ENCODE results near the gene ALG2.

The ALG2 gene

GRCh38 chr9:99230206-99230605, 8.5 kb upstream of the ALG2 start (continued):
- TF ChIP-seq ZNF548 (tag by site-specific recombination; IDR thresholded peaks at IDR 0.05) (no peak), ZBTB49 (tag by site-specific recombination; IDR thresholded peaks at IDR 0.05; ENCODE audit: low read depth) (no peak), ZNF146 (tag by site-specific recombination; IDR thresholded peaks at IDR 0.05) (no peak)

GRCh38 chr9:99226054-99226453, 4.3 kb upstream of the ALG2 start:
- Histone ChIP-seq H3K27ac (ENCODE audit: extremely low read depth, low read depth, low read length) (no peak overlapping the region), H3K4me1 (ENCODE audit: control insufficient read depth, insufficient read depth, low read length) (peaks cover 3% of the 10 kb centered on the region; the same call in 1 of the 2 replicates), H3K9me3 (ENCODE audit: control insufficient read depth, insufficient read depth, low read depth, low read length) (no peaks in the 10 kb centered on the region), H3K36me3 (ENCODE audit: control insufficient read depth in 2 of 2, insufficient read depth in 1 of 2, low read length in 2 of 2) (peaks cover 19 to 68% of the 10 kb centered on the region in 2 experiments; a peak in 2 of 3 replicates), H3K4me3 (ENCODE audit: low read depth, low read length) (no peak overlapping the region)
- POLR2A ChIA-PET, result no interaction called here
- TF ChIP-seq GLIS2 (tag by site-specific recombination; IDR thresholded peaks at IDR 0.05), result no peak
- TF ChIP-seq ZNF558 (tag by site-specific recombination; IDR thresholded peaks at IDR 0.05), result no peak
- TF ChIP-seq ZNF776 (tag by site-specific recombination; IDR thresholded peaks at IDR 0.05; ENCODE audit: borderline replicate concordance), result no peak
- TF ChIP-seq MYNN (tag by site-specific recombination; IDR thresholded peaks at IDR 0.05; ENCODE audit: borderline replicate concordance), result no peak
- TF ChIP-seq ZBTB20 (tag by site-specific recombination; IDR thresholded peaks at IDR 0.05), result no peak
- no peak for TF ChIP-seq SCRT1 (tag by site-specific recombination; IDR thresholded peaks at IDR 0.05; ENCODE audit: borderline replicate concordance)
- no peak for TF ChIP-seq ZNF354C (tag by site-specific recombination; IDR thresholded peaks at IDR 0.05; ENCODE audit: borderline replicate concordance, low read depth)
- TF ChIP-seq ZNF114 (tag by site-specific recombination; IDR thresholded peaks at IDR 0.05), result no peak
- TF ChIP-seq BCL6B (tag by site-specific recombination; IDR thresholded peaks at IDR 0.05), result no peak
- no peak for TF ChIP-seq ZNF623 (tag by site-specific recombination; IDR thresholded peaks at IDR 0.05)
- TF ChIP-seq ZNF585B (tag by site-specific recombination; IDR thresholded peaks at IDR 0.05), result no peak
- no peak for TF ChIP-seq ZNF664 (tag by site-specific recombination; IDR thresholded peaks at IDR 0.05)
- no peak for TF ChIP-seq ZNF169 (tag by site-specific recombination; IDR thresholded peaks at IDR 0.05)
- CTCF ChIA-PET, result interaction anchor here (0.6 kb wide), 1 partner anchor 199 kb away, joined by 4 read pairs; no protein-coding TSS in a partner anchor

GRCh38 chr9:99224445-99224844, 2.7 kb upstream of the ALG2 start:
- TF ChIP-seq ZNF791 (tag by site-specific recombination; IDR thresholded peaks at IDR 0.05) (no peak), ZNF146 (tag by site-specific recombination; IDR thresholded peaks at IDR 0.05) (no peak), PRDM4 (tag by site-specific recombination; IDR thresholded peaks at IDR 0.05) (no peak)
- Histone ChIP-seq H3K27ac (ENCODE audit: extremely low read depth, low read depth, low read length) (no peak overlapping the region), H3K4me3 (ENCODE audit: low read depth, low read length) (no peak overlapping the region), H3K9me3 (ENCODE audit: control insufficient read depth, insufficient read depth, low read depth, low read length) (no peaks in the 10 kb centered on the region), H3K36me3 (ENCODE audit: control insufficient read depth in 2 of 2, insufficient read depth in 1 of 2, low read length in 2 of 2) (peaks cover 10 to 55% of the 10 kb centered on the region in 2 experiments; a peak in 2 of 3 replicates), H3K4me1 (ENCODE audit: control insufficient read depth, insufficient read depth, low read length) (peaks cover 3% of the 10 kb centered on the region)
- POLR2A ChIA-PET, result no interaction called here
- CTCF ChIA-PET, result interaction anchor here (0.5 kb wide), 1 partner anchor 805 kb away, joined by 3 read pairs; no protein-coding TSS in a partner anchor
